ENCODE results near the gene AK1.

Gene AK1

GRCh38 chr9:127877566-127877998, at the start of gene AK1:
Gene AK1, minus strand, starts transcription at chr9:127877675. Its CDS starts 3,058 bp downstream, at chr9:127874617.
- FAIRE-seq: no peak

GRCh38 chr9:127926906-127927200, 49.4 kb upstream of the AK1 start:
- no peak for FAIRE-seq

- FAIRE-seq: no peak
These were observed 48.8 kb upstream of the AK1 start for GRCh38 chr9:127925959-127926905.

- no peak for FAIRE-seq
These were observed 47.4 kb upstream of the AK1 start for GRCh38 chr9:127924736-127925444.

- FAIRE-seq: no peak
These were observed 46.3 kb upstream of the AK1 start for GRCh38 chr9:127923771-127924170.

- no peak for FAIRE-seq
These were observed 45.6 kb upstream of the AK1 start for GRCh38 chr9:127923046-127923445.

GRCh38 chr9:127921557-127922120, 44.2 kb upstream of the AK1 start:
- FAIRE-seq: no peak

GRCh38 chr9:127920794-127921193, 43.3 kb upstream of the AK1 start:
- no peak for FAIRE-seq

- FAIRE-seq: no peak
These were observed 41.9 kb upstream of the AK1 start for GRCh38 chr9:127919253-127919815.

GRCh38 chr9:127918183-127919107, 41.0 kb upstream of the AK1 start:
- no peak for FAIRE-seq

GRCh38 chr9:127917603-127918002, 40.1 kb upstream of the AK1 start:
- FAIRE-seq: no peak

GRCh38 chr9:127916720-127917581, 39.5 kb upstream of the AK1 start, which contains the start of gene ST6GALNAC4:
Gene ST6GALNAC4, minus strand, starts transcription at chr9:127917041. Its CDS starts 622 bp downstream, at chr9:127916419.
- no peak for FAIRE-seq

- FAIRE-seq: no peak
These were observed 38.6 kb upstream of the AK1 start for GRCh38 chr9:127915801-127916719.

GRCh38 chr9:127915325-127915752, 37.9 kb upstream of the AK1 start:
- FAIRE-seq: no peak

GRCh38 chr9:127913682-127914081, 36.2 kb upstream of the AK1 start:
- FAIRE-seq: no peak

GRCh38 chr9:127912882-127913281, 35.4 kb upstream of the AK1 start:
- FAIRE-seq: no peak

GRCh38 chr9:127912296-127912695, 34.8 kb upstream of the AK1 start:
- FAIRE-seq: no peak

- FAIRE-seq: no peak
These were observed 33.2 kb upstream of the AK1 start for GRCh38 chr9:127910613-127911205.

GRCh38 chr9:127909839-127910273, 32.4 kb upstream of the AK1 start:
- no peak for FAIRE-seq

- no peak for FAIRE-seq
These were observed 31.1 kb upstream of the AK1 start for GRCh38 chr9:127908660-127908926.

All from islet of Langerhans (tissue), 1 donor.